Prostate gland (tissue), 2 donors: Measurements from ENCODE around the gene EPO.

Source experiments
- CTCF ChIP-seq, 4 experiments: fragments of 200-600 bp in 2 of 4; fragments of 450-650 bp in 2 of 4; sonication (generic) in 2 of 4; IDR thresholded peaks; 1 replicate in 3 of 4; 2 replicates in 1 of 4; pipeline ENCODE4 v1.5.1; 2016 to 2019; ENCODE audit warnings: antibody characterized with exemption in 4 of 4, mild to moderate bottlenecking in 2 of 4, moderate library complexity in 2 of 4
- POLR2AphosphoS5 ChIP-seq: sonication (generic); formaldehyde crosslinking; IDR thresholded peaks from one replicate; pipeline ENCODE4 v1.6.1; 2017; ENCODE audit warnings: antibody characterized with exemption

GRCh38 chr7:100705753-100706671 lies 14.3 kb upstream of the EPO start, which contains the start of gene POP7:
- TF ChIP-seq CTCF (IDR thresholded peaks at IDR 0.05) (no peak), POLR2AphosphoS5 (peak; percentile 99)
